ENCODE measurements around the gene ZNF10.

ZNF10 gene

DNA sequence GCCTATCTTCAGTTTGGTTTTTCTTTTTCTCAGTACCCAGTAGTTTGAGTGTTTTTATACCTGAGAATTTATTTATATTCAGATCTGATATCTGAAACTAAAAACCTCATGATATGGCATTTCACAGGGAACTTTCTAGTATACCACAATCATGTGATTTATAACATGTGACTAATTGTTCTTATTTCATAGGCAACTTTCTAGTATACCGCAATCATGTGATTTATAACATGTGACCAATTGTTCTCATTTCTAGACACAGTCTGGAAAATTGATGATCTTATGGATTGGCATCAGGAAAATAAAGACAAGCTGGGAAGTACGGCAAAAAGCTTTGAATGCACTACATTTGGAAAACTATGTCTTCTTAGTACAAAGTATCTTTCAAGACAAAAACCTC is 71.5 kb downstream of the ZNF10 start:
- Histone ChIP-seq H3K4me3 (ENCODE audit: low read depth, low read length, poor library complexity, severe bottlenecking) (no peak overlapping the region), H2AFZ (ENCODE audit: low read length) (no peak overlapping the region), H3K9me3 (ENCODE audit: low read length) (peaks cover 57% of the 10 kb centered on the region), H3K9me2 (ENCODE audit: low read depth, low read length) (no peaks in the 10 kb centered on the region), H3F3A (ENCODE audit: insufficient read depth, low read length) (peaks cover 17% of the 10 kb centered on the region), H3K27me3 (ENCODE audit: insufficient read depth, low read length) (no peaks in the 10 kb centered on the region), H3K79me2 (ENCODE audit: insufficient read depth, low read length) (no peaks in the 10 kb centered on the region), H3K27ac (ENCODE audit: low read depth, low read length, poor library complexity, severe bottlenecking) (no peak overlapping the region), H3K9ac (ENCODE audit: low read length) (no peak overlapping the region), H3K4me1 (ENCODE audit: insufficient read depth, low read length, severe bottlenecking) (no peaks in the 10 kb centered on the region), H3K36me3 (ENCODE audit: insufficient read depth, low read length) (peaks cover 46% of the 10 kb centered on the region), H3K4me2 (ENCODE audit: low read length) (no peak overlapping the region), H4K20me1 (ENCODE audit: insufficient read depth, low read length) (no peaks in the 10 kb centered on the region)
- TF ChIP-seq, protein P1, sequence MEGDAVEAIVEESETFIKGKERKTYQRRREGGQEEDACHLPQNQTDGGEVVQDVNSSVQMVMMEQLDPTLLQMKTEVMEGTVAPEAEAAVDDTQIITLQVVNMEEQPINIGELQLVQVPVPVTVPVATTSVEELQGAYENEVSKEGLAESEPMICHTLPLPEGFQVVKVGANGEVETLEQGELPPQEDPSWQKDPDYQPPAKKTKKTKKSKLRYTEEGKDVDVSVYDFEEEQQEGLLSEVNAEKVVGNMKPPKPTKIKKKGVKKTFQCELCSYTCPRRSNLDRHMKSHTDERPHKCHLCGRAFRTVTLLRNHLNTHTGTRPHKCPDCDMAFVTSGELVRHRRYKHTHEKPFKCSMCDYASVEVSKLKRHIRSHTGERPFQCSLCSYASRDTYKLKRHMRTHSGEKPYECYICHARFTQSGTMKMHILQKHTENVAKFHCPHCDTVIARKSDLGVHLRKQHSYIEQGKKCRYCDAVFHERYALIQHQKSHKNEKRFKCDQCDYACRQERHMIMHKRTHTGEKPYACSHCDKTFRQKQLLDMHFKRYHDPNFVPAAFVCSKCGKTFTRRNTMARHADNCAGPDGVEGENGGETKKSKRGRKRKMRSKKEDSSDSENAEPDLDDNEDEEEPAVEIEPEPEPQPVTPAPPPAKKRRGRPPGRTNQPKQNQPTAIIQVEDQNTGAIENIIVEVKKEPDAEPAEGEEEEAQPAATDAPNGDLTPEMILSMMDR (IDR thresholded peaks at IDR 0.05; ENCODE audit: low read length), result no peak
- TF ChIP-seq EZH2 (IDR thresholded peaks at IDR 0.05; ENCODE audit: borderline replicate concordance, low read length), result no peak

DNA sequence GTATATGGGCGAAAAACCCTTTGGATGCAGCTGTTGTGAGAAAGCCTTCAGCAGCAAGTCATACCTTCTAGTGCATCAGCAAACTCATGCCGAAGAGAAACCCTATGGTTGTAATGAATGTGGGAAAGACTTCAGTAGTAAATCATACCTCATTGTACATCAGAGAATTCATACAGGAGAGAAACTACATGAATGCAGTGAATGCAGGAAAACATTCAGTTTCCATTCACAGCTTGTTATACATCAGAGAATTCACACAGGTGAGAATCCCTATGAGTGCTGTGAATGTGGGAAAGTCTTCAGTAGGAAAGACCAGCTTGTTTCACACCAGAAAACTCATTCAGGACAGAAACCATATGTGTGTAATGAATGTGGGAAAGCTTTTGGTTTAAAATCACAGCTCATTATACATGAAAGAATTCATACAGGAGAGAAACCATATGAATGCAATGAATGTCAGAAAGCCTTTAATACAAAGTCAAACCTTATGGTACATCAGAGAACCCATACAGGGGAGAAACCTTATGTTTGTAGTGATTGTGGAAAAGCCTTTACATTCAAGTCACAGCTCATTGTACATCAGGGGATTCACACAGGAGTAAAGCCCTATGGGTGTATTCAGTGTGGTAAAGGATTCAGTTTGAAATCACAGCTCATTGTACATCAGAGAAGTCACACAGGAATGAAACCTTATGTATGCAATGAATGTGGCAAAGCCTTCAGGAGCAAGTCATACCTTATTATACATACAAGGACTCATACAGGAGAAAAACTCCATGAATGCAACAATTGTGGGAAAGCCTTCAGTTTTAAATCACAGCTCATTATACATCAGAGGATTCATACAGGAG is 72.3 kb downstream of the ZNF10 start:
- Histone ChIP-seq H2AFZ (ENCODE audit: low read length) (no peak overlapping the region), H3K4me2 (ENCODE audit: low read length) (no peak overlapping the region), H3K4me3 (ENCODE audit: low read depth, low read length, poor library complexity, severe bottlenecking) (no peak overlapping the region), H3K36me3 (ENCODE audit: insufficient read depth, low read length) (peaks cover 46% of the 10 kb centered on the region), H3K79me2 (ENCODE audit: insufficient read depth, low read length) (no peaks in the 10 kb centered on the region), H3K27me3 (ENCODE audit: insufficient read depth, low read length) (no peaks in the 10 kb centered on the region), H3K9me3 (ENCODE audit: low read length) (peaks cover 63% of the 10 kb centered on the region), H3K9me2 (ENCODE audit: low read depth, low read length) (no peaks in the 10 kb centered on the region), H3K9ac (ENCODE audit: low read length) (no peak overlapping the region), H4K20me1 (ENCODE audit: insufficient read depth, low read length) (no peaks in the 10 kb centered on the region), H3K27ac (ENCODE audit: low read depth, low read length, poor library complexity, severe bottlenecking) (no peak overlapping the region), H3F3A (ENCODE audit: insufficient read depth, low read length) (peaks cover 17% of the 10 kb centered on the region), H3K4me1 (ENCODE audit: insufficient read depth, low read length, severe bottlenecking) (no peaks in the 10 kb centered on the region)
- TF ChIP-seq, protein P1 (IDR thresholded peaks at IDR 0.05; ENCODE audit: low read length), result no peak
- TF ChIP-seq EZH2 (IDR thresholded peaks at IDR 0.05; ENCODE audit: borderline replicate concordance, low read length), result no peak

DNA sequence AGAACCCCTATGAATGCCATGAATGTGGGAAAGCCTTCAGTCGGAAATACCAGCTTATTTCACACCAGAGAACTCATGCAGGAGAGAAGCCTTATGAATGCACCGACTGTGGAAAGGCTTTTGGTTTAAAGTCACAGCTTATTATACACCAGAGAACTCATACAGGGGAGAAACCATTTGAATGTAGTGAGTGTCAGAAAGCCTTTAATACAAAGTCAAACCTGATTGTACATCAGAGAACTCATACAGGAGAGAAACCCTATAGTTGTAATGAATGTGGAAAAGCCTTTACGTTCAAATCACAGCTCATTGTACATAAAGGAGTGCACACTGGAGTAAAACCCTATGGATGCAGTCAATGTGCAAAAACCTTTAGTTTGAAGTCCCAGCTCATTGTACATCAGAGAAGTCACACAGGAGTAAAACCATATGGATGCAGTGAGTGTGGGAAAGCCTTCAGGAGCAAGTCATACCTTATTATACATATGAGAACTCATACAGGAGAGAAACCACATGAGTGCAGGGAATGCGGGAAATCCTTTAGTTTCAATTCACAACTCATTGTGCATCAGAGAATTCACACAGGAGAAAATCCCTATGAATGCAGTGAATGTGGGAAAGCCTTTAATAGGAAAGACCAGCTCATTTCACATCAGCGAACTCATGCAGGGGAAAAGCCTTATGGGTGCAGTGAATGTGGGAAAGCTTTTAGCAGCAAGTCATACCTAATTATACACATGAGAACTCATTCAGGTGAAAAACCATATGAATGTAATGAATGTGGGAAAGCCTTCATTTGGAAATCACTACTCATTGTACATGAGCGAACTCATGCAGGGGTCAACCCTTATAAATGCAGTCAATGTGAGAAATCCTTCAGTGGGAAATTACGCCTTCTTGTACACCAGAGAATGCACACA is 73.2 kb downstream of the ZNF10 start:
- Histone ChIP-seq H3K79me2 (ENCODE audit: insufficient read depth, low read length) (no peaks in the 10 kb centered on the region), H3K9me2 (ENCODE audit: low read depth, low read length) (no peaks in the 10 kb centered on the region), H3F3A (ENCODE audit: insufficient read depth, low read length) (peaks cover 17% of the 10 kb centered on the region), H3K27ac (ENCODE audit: low read depth, low read length, poor library complexity, severe bottlenecking) (no peak overlapping the region), H3K9ac (ENCODE audit: low read length) (no peak overlapping the region), H3K4me1 (ENCODE audit: insufficient read depth, low read length, severe bottlenecking) (no peaks in the 10 kb centered on the region), H3K27me3 (ENCODE audit: insufficient read depth, low read length) (no peaks in the 10 kb centered on the region), H3K36me3 (ENCODE audit: insufficient read depth, low read length) (peaks cover 46% of the 10 kb centered on the region), H2AFZ (ENCODE audit: low read length) (no peak overlapping the region), H3K9me3 (ENCODE audit: low read length) (peaks cover 65% of the 10 kb centered on the region), H3K4me2 (ENCODE audit: low read length) (no peak overlapping the region), H4K20me1 (ENCODE audit: insufficient read depth, low read length) (no peaks in the 10 kb centered on the region), H3K4me3 (ENCODE audit: low read depth, low read length, poor library complexity, severe bottlenecking) (no peak overlapping the region)
- TF ChIP-seq EZH2 (IDR thresholded peaks at IDR 0.05; ENCODE audit: borderline replicate concordance, low read length), result no peak
- TF ChIP-seq, protein P1 (IDR thresholded peaks at IDR 0.05; ENCODE audit: low read length), result no peak

All from OCI-LY1 (cell line).